Right lobe of liver (tissue), 6 donors: ENCODE measurements around the gene SRP19. TPM values are rescaled to one million over a fixed set of nuclear protein-coding genes. Genes with fewer than 3 reads are reported as not detected.
A peak's percentile ranks its signal among the peaks of the same experiment; 100 is the strongest.
"Not testable (repeated sequence)": the region's sequence is repeated elsewhere in the genome, so short reads cannot be mapped to it uniquely, and the experiment has no call there.

Source experiments
- ATAC-seq, 4 donors: fragments of 200-7000 bp; cut with Tn5 transposase; one replicate each; pipeline ENCODE4 v1.9.1; 2020; ENCODE audit warnings: mild to moderate bottlenecking in 4 of 4, moderate library complexity in 4 of 4
- DNase-seq, 3 donors: peaks; one replicate each; pipeline ENCODE4 v3.0.0-alpha.2; 2020
- H3K27ac ChIP-seq, 3 donors: fragments of 200-600 bp; one replicate each; pipeline ENCODE4 v1.8.0; 2022
- H3K27me3 ChIP-seq, 2 donors: fragments of 200-600 bp; one replicate each; pipeline ENCODE4 v1.8.0; 2022
- H3K36me3 ChIP-seq, 4 donors: fragments of 200-600 bp; sonication (generic) in 1 of 4; one replicate each; pipeline versions ENCODE4 v1.5.1 to v1.8.0; 2017 to 2022; ENCODE audit warnings: control low read depth in 1 of 4
- H3K4me1 ChIP-seq, 4 donors: fragments of 200-600 bp; sonication (generic) in 1 of 4; one replicate each; pipeline versions ENCODE4 v1.5.1 to v1.8.0; 2017 to 2022; ENCODE audit warnings: control low read depth in 1 of 4
- H3K4me3 ChIP-seq, 3 donors: fragments of 200-600 bp; one replicate each; pipeline ENCODE4 v1.8.0; 2022
- H3K9me3 ChIP-seq, 4 donors: fragments of 200-600 bp; sonication (generic) in 1 of 4; one replicate each; pipeline versions ENCODE4 v1.5.1 to v1.8.0; 2017 to 2022; ENCODE audit warnings: control low read depth in 1 of 4
- CTCF ChIP-seq, 4 donors: fragments of 200-600 bp in 3 of 4; fragments of 450-650 bp in 1 of 4; IDR thresholded peaks; one replicate each; pipeline versions ENCODE4 v1.5.1 to v1.8.0; 2016 to 2022; ENCODE audit warnings: antibody characterized with exemption in 4 of 4, mild to moderate bottlenecking in 2 of 4
- POLR2A ChIP-seq: fragments of 450-650 bp; IDR thresholded peaks from one replicate; pipeline ENCODE4 v1.6.1; 2017; ENCODE audit warnings: antibody characterized with exemption, mild to moderate bottlenecking
- whole genome bisulfite sequencing: methylation state at CpG from one replicate; pipeline ENCODE4 v1.1.6; 2018; ENCODE audit warnings: low coverage, low lambda C conversion rate; ENCODE audit not compliant: insufficient coverage; ENCODE audit errors: missing lambda C conversion rate; 5-methylcytosine and 5-hydroxymethylcytosine counted together
- intact Hi-C, 2 donors: fragments of 100-400 bp; cut with DNase I; formaldehyde crosslinking; loops; one replicate each; pipeline versions ENCODE4 v1.11.2 to v1.14.1; 2022
- total RNA-seq, 6 experiments: library from RNA; depleted of rRNA in 2 of 6; stranded (reverse); fragments of >200 nt in 2 of 6; fragmentation: NEBNext Ultra II Directional in 3 of 6; extraction: Animal tissue kit (Norgen Biotek cat#: 25700) in 3 of 6; gene quantifications; one replicate each; pipeline versions ENCODE4 v1.1.0 to v1.2.4, GENCODE V29; 2016 to 2023
- donor health status: DM: no; HTN: yes; CAD: no.
- donor health status: DM: no; HTN: no; CAD: no.
- donor health status: DM: no; HTN: no; CAD: no.
- donor health status: DM: no; HTN: yes; CAD: no.
- donor health status: DM: no; HTN: yes; CAD: no.

SRP19 gene
- total RNA-seq, 6 experiments from 2014 or later: 17.0 to 63.4 (median 23.3) TPM

- intact Hi-C loops: loop anchor here in 1 of 2 donors (10.0 kb wide), 1 partner anchor 75 kb away; the partner anchor contains the start of gene REEP5
- Histone ChIP-seq H3K4me1 (no peaks in the 10 kb centered on the region), H3K36me3 (no peaks in the 10 kb centered on the region), H3K27ac (no peak overlapping the region), H3K9me3 (no peaks in the 10 kb centered on the region), H3K27me3 (no peaks in the 10 kb centered on the region), H3K4me3 (no peak overlapping the region)
- ATAC-seq (no peak), DNase-seq (no peak)
- TF ChIP-seq POLR2A (no peak), CTCF (IDR thresholded peaks at IDR 0.05) (no peak)
- WGBS: 60% methylated on average over 2 of the region's 2 CpGs
Measured at GRCh38 chr5:112849912-112850311, 11.2 kb upstream of the SRP19 start.

GRCh38 chr5:112854651-112855050, 6.4 kb upstream of the SRP19 start:
- no peaks in the 10 kb centered on the region for H3K27me3 ChIP-seq
- no peak for ATAC-seq
- H3K4me3 ChIP-seq: no peak overlapping the region
- H3K36me3 ChIP-seq: no peaks in the 10 kb centered on the region
- WGBS: 75% methylated on average over 1 of the region's 1 CpG
- no peak overlapping the region for H3K27ac ChIP-seq
- TF ChIP-seq CTCF (IDR thresholded peaks at IDR 0.05): no peak
- no peak for TF ChIP-seq POLR2A
- no peak for DNase-seq
- intact Hi-C loops: loop anchor here in 1 of 2 donors (10.0 kb wide), 1 partner anchor 70 kb away; the partner anchor contains the start of gene REEP5
- H3K4me1 ChIP-seq: no peaks in the 10 kb centered on the region
- no peaks in the 10 kb centered on the region for H3K9me3 ChIP-seq

GRCh38 chr5:112857866-112858265, 3.2 kb upstream of the SRP19 start:
- no peaks in the 10 kb centered on the region for H3K9me3 ChIP-seq
- H3K4me1 ChIP-seq: peaks cover 0 to 15% (median 0%) of the 10 kb centered on the region in 4 donors
- H3K36me3 ChIP-seq: no peaks in the 10 kb centered on the region
- no peak for ATAC-seq
- H3K4me3 ChIP-seq: no peak overlapping the region
- TF ChIP-seq CTCF (IDR thresholded peaks at IDR 0.05) (no peak), POLR2A (no peak)
- H3K27ac ChIP-seq: no peak overlapping the region
- DNase-seq: no peak
- intact Hi-C loops: loop anchor here in 1 of 2 donors (10.0 kb wide), 1 partner anchor 67 kb away; the partner anchor contains the start of gene REEP5
- H3K27me3 ChIP-seq: no peaks in the 10 kb centered on the region

- H3K4me1 ChIP-seq: peaks cover 0 to 24% (median 0%) of the 10 kb centered on the region in 4 donors
- peak overlapping the region; percentile 31 to 52 (median 34) for H3K27ac ChIP-seq
- H3K9me3 ChIP-seq, H3K27me3 ChIP-seq, ATAC-seq, intact Hi-C loops, DNase-seq: not testable (repeated sequence)
- peaks cover 0 to 18% (median 5%) of the 10 kb centered on the region in 4 donors for H3K36me3 ChIP-seq
- WGBS: 56% methylated on average over 7 of the region's 11 CpGs
- H3K4me3 ChIP-seq: peak overlapping the region; percentile 86 to 97 (median 94)
Measured at GRCh38 chr5:112860571-112860928, 537 bp upstream of the SRP19 start.

- Histone ChIP-seq H3K4me3 (peak overlapping the region; percentile 86 to 97 (median 94)), H3K4me1 (peaks cover 0 to 24% (median 0%) of the 10 kb centered on the region in 4 donors), H3K9me3 (no peaks in the 10 kb centered on the region), H3K27ac (peak overlapping the region; percentile 23 to 52 (median 31)), H3K36me3 (peaks cover 0 to 27% (median 7%) of the 10 kb centered on the region in 4 donors), H3K27me3 (no peaks in the 10 kb centered on the region)
- DNase-seq (no peak), ATAC-seq (no peak)
- TF ChIP-seq POLR2A (no peak), CTCF (IDR thresholded peaks at IDR 0.05) (no peak)
- intact Hi-C loops: no loop called here
- 0% methylated on average over 8 of the region's 8 CpGs for WGBS
Measured at GRCh38 chr5:112861638-112861985, 525 bp downstream of the SRP19 start.
